K562 (cell line): Measurements from ENCODE around the gene CTSV. TPM values are rescaled to one million over a fixed set of nuclear protein-coding genes. Genes with fewer than 3 reads are reported as not detected.

Experiments
- ATAC-seq: fragments of 200-7000 bp; cut with Tn5 transposase; 3 replicates; pipeline ENCODE4 v1.9.1; 2020; ENCODE audit warnings: moderate library complexity
- BruUV-seq: library from RNA; stranded (reverse); fragments of 400-500 nt; replicated peaks from 2 replicates; lab custom pipeline; 2021; lab: Mats Ljungman, UMichigan
- CTCF ChIA-PET: fragments of 300-600 bp; formaldehyde crosslinking; extraction: SDS; loops from one replicate; lab custom pipeline; 2021; ENCODE audit warnings: low intra/inter-chr PET ratio; lab: Yijun Ruan, JAX
- POLR2A ChIA-PET: fragments of 300-600, 350-650 bp; sonication (Branson Sonifier 250); formaldehyde crosslinking; extraction: SDS; loops from one replicate; lab custom pipeline; 2021; ENCODE audit warnings: antibody characterized with exemption, inconsistent platforms; lab: Yijun Ruan, JAX
- DNase-seq, 4 experiments: peaks; one replicate each; pipeline versions ENCODE4 v3.0.0 to v3.0.0-alpha.2; 2011 to 2018; ENCODE audit warnings: low spot score in 3 of 4, mixed read lengths in 3 of 4; ENCODE audit errors: extremely low read depth in 1 of 4
- FAIRE-seq: peaks from 2 replicates; lab custom pipeline; 2011; peaks lifted over from hg19 to GRCh38; lab: Jason Lieb, UNC
- H2AFZ ChIP-seq: 2 replicates; pipeline ENCODE4 v1.6.0; 2011; ENCODE audit warnings: low read depth, low read length, control low read depth, inconsistent platforms
- H3K27ac ChIP-seq: fragments of 200-600 bp; 3 replicates; pipeline ENCODE4 v1.8.0; 2011; ENCODE audit warnings: low read depth, mild to moderate bottlenecking, control low read depth, inconsistent platforms, low read length, moderate library complexity, mixed read lengths; ENCODE audit errors: extremely low read depth
- H3K27me3 ChIP-seq, 2 experiments: fragments of 300-600 bp in 1 of 2; 2 replicates in 1 of 2; 3 replicates in 1 of 2; pipeline versions ENCODE4 v1.6.0 to v1.8.0; 2011; ENCODE audit warnings: inconsistent platforms in 2 of 2, low read length in 2 of 2, mild to moderate bottlenecking in 1 of 2, mixed read lengths in 1 of 2, moderate library complexity in 1 of 2; ENCODE audit not compliant: control insufficient read depth in 2 of 2, insufficient read depth in 2 of 2
- H3K36me3 ChIP-seq: fragments of 300-600 bp; 3 replicates; pipeline ENCODE4 v1.8.0; 2011; ENCODE audit warnings: mild to moderate bottlenecking, low read length, inconsistent platforms; ENCODE audit not compliant: control insufficient read depth, insufficient read depth
- H3K4me1 ChIP-seq, 2 experiments: fragments of 200-600 bp in 1 of 2; replicated peaks in 1 of 2; 2 replicates in 1 of 2; 3 replicates in 1 of 2; pipeline versions ENCODE4 v1.5.1 to v1.8.0; 2011; ENCODE audit warnings: inconsistent platforms in 2 of 2, low read length in 2 of 2, mild to moderate bottlenecking in 1 of 2, mixed read lengths in 1 of 2, moderate library complexity in 1 of 2; ENCODE audit not compliant: control insufficient read depth in 2 of 2, insufficient read depth in 2 of 2
- H3K4me2 ChIP-seq: 2 replicates; pipeline ENCODE4 v1.6.1; 2011; ENCODE audit warnings: low read length, control low read depth, inconsistent platforms, mixed read lengths; ENCODE audit not compliant: insufficient read depth
- H3K4me3 ChIP-seq: fragments of 200-600 bp; sonication (generic), shearing (Covaris generic); 2 replicates; pipeline ENCODE4 v1.5.1; 2016; ENCODE audit warnings: control low read depth, inconsistent platforms
- H3K79me2 ChIP-seq: fragments of 200-600 bp; 3 replicates; pipeline ENCODE4 v1.8.0; 2011; ENCODE audit warnings: low read length, inconsistent platforms; ENCODE audit not compliant: control insufficient read depth, insufficient read depth
- H3K9ac ChIP-seq, 2 experiments: 2 replicates each; pipeline versions ENCODE4 v1.6.0 to v1.6.1; 2011; ENCODE audit warnings: low read depth in 2 of 2, low read length in 2 of 2, control low read depth in 1 of 2, inconsistent platforms in 1 of 2, mild to moderate bottlenecking in 1 of 2, mixed read lengths in 1 of 2; ENCODE audit not compliant: insufficient read depth in 1 of 2
- H3K9me1 ChIP-seq: one replicate; pipeline ENCODE4 v1.6.0; 2011; ENCODE audit warnings: inconsistent platforms, mild to moderate bottlenecking, low read length, moderate library complexity; ENCODE audit not compliant: control insufficient read depth, insufficient read depth
- H3K9me3 ChIP-seq: replicated peaks from 2 replicates; pipeline ENCODE4 v1.5.1; 2011; ENCODE audit warnings: low read depth, low read length, inconsistent platforms; ENCODE audit not compliant: control insufficient read depth, insufficient read depth
- H4K20me1 ChIP-seq: replicated peaks from 2 replicates; pipeline ENCODE4 v1.6.1; 2011; ENCODE audit warnings: low read length, inconsistent platforms, mixed read lengths; ENCODE audit not compliant: control insufficient read depth, insufficient read depth
- PURB ChIP-seq: sonication (generic); formaldehyde crosslinking; IDR thresholded peaks from 2 replicates; pipeline ENCODE4 v1.9.0; 2021; ENCODE audit warnings: low read depth, mild to moderate bottlenecking, missing genetic modification reagents
- WGBS: fragments of 100-300 bp; shearing (Covaris generic); methylation state at CpG from one replicate; pipeline ENCODE4 v1.1.6; 2016; ENCODE audit warnings: low coverage, mixed read lengths; ENCODE audit not compliant: insufficient coverage; ENCODE audit errors: missing lambda C conversion rate; 5-methylcytosine and 5-hydroxymethylcytosine counted together
- in situ Hi-C: fragments of 300-500 bp; cut with MboI; formaldehyde crosslinking; loops from 4 replicates; pipeline ENCODE4 v1.15.0; 2018; ENCODE audit warnings: inconsistent platforms, mixed read lengths
- intact Hi-C: fragments of 100-400 bp; cut with micrococcal nuclease; formaldehyde crosslinking; loops from 2 replicates; pipeline ENCODE4 v1.14.2; 2022
- polyA plus RNA-seq, 8 experiments: library from polyadenylated mRNA; depleted of rRNA in 4 of 8; stranded (reverse) in 5 of 8; unstranded in 3 of 8; fragments of >200 nt; fragmentation: Nextera tagmentation in 2 of 8; fragmentation: Illumina TruSeq in 1 of 8; extraction: Ambion mirVana in 2 of 8; extraction: Trizol in 1 of 8; gene quantifications; 2 replicates each; pipeline versions ENCODE4 v1.2.1 to v1.2.3, GENCODE V29; 2011 to 2014; ENCODE audit warnings: inconsistent platforms in 1 of 8, missing spikeins in 1 of 8
- total RNA-seq, 7 experiments: library from RNA; depleted of rRNA in 6 of 7; stranded (reverse); fragments of >200 nt in 6 of 7; fragmentation: Illumina TruSeq in 2 of 7; extraction: Trizol in 2 of 7; gene quantifications; 2 replicates each; pipeline versions ENCODE4 v1.2.1 to v1.2.3, GENCODE V29; 2011 to 2021; ENCODE audit warnings: low replicate concordance in 1 of 7
- TF ChIP-seq, protein P1 (sequence below): fragments of 250-450 bp; sonication (Bioruptor Pico); IDR thresholded peaks from 2 replicates; pipeline ENCODE4 v1.9.0; 2021; ENCODE audit warnings: mild to moderate bottlenecking, inconsistent platforms
- TF ChIP-seq, protein P2 (sequence below): fragments of 250-450 bp; sonication (Bioruptor Pico); IDR thresholded peaks from 2 replicates; pipeline ENCODE4 v1.8.0; 2021; ENCODE audit warnings: moderate library complexity, mild to moderate bottlenecking, inconsistent platforms
- TF ChIP-seq, protein P3 (sequence below), 3 experiments: IDR thresholded peaks in 2 of 3; conservative IDR thresholded peaks in 1 of 3; 2 replicates each; pipeline ENCODE4 v1.5.1; 2011 to 2012; ENCODE audit warnings: low read length in 3 of 3, mild to moderate bottlenecking in 3 of 3, control low read depth in 2 of 3, improper control_type of control experiment in 1 of 3, inconsistent platforms in 1 of 3, low read depth in 1 of 3, mixed read lengths in 1 of 3, moderate library complexity in 1 of 3; ENCODE audit not compliant: insufficient read depth in 2 of 3

Gene CTSV
- total and polyA plus RNA-seq, 9 of the 15 experiments (the other 6 are each of a cell fraction or from before 2014, with no cell fraction given), result 0.06 to 0.39 (median 0.16) TPM; not detected in 3

DNA sequence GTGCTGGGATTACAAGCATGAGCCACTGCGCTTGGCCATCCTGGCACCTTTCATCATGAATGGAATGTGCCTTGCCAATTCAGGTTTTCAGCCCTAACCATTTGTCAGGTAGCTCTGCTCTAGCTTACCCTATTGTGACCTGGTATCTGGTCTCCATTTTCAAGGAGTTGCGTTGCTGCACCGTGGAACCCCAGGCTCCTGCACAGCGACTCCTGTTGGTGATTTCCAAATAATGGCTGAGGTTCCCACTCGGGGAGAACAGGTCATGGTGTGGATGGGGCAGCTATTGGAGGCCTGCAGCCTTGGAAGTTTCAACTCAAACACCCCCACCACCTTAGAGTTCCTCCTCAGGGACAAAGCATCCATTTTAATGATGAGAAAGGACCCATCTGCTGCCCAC, 18.7 kb upstream of the CTSV start:
- peak; percentile 78 for ATAC-seq
- Histone ChIP-seq H3K36me3 (no peaks in the 10 kb centered on the region), H3K27me3 (peaks cover 9 to 29% of the 10 kb centered on the region in 2 experiments), H3K27ac (no peak overlapping the region), H4K20me1 (no peaks in the 10 kb centered on the region), H2AFZ (no peak overlapping the region), H3K4me2 (no peak overlapping the region), H3K9me3 (no peaks in the 10 kb centered on the region), H3K79me2 (no peaks in the 10 kb centered on the region), H3K4me3 (no peak overlapping the region), H3K9ac (no peak overlapping the region), H3K4me1 (no peaks in the 10 kb centered on the region), H3K9me1 (no peaks in the 10 kb centered on the region)
- CTCF ChIA-PET, result no interaction called here
- BruUV-seq, result no TSS peak
- FAIRE-seq, result no peak
- POLR2A ChIA-PET, result no interaction called here
- intact Hi-C loops, result no loop called here
- WGBS, result 14% methylated on average over 5 of the region's 5 CpGs
- in situ Hi-C loops, result no loop called here
- DNase-seq, result peak; percentile 32 to 48 (median 38)
- TF ChIP-seq, protein P1, sequence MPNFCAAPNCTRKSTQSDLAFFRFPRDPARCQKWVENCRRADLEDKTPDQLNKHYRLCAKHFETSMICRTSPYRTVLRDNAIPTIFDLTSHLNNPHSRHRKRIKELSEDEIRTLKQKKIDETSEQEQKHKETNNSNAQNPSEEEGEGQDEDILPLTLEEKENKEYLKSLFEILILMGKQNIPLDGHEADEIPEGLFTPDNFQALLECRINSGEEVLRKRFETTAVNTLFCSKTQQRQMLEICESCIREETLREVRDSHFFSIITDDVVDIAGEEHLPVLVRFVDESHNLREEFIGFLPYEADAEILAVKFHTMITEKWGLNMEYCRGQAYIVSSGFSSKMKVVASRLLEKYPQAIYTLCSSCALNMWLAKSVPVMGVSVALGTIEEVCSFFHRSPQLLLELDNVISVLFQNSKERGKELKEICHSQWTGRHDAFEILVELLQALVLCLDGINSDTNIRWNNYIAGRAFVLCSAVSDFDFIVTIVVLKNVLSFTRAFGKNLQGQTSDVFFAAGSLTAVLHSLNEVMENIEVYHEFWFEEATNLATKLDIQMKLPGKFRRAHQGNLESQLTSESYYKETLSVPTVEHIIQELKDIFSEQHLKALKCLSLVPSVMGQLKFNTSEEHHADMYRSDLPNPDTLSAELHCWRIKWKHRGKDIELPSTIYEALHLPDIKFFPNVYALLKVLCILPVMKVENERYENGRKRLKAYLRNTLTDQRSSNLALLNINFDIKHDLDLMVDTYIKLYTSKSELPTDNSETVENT (CRISPR knock-in tag), result no peak
- TF ChIP-seq, protein P2, sequence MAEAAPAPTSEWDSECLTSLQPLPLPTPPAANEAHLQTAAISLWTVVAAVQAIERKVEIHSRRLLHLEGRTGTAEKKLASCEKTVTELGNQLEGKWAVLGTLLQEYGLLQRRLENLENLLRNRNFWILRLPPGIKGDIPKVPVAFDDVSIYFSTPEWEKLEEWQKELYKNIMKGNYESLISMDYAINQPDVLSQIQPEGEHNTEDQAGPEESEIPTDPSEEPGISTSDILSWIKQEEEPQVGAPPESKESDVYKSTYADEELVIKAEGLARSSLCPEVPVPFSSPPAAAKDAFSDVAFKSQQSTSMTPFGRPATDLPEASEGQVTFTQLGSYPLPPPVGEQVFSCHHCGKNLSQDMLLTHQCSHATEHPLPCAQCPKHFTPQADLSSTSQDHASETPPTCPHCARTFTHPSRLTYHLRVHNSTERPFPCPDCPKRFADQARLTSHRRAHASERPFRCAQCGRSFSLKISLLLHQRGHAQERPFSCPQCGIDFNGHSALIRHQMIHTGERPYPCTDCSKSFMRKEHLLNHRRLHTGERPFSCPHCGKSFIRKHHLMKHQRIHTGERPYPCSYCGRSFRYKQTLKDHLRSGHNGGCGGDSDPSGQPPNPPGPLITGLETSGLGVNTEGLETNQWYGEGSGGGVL, result no peak
- TF ChIP-seq, protein P3, sequence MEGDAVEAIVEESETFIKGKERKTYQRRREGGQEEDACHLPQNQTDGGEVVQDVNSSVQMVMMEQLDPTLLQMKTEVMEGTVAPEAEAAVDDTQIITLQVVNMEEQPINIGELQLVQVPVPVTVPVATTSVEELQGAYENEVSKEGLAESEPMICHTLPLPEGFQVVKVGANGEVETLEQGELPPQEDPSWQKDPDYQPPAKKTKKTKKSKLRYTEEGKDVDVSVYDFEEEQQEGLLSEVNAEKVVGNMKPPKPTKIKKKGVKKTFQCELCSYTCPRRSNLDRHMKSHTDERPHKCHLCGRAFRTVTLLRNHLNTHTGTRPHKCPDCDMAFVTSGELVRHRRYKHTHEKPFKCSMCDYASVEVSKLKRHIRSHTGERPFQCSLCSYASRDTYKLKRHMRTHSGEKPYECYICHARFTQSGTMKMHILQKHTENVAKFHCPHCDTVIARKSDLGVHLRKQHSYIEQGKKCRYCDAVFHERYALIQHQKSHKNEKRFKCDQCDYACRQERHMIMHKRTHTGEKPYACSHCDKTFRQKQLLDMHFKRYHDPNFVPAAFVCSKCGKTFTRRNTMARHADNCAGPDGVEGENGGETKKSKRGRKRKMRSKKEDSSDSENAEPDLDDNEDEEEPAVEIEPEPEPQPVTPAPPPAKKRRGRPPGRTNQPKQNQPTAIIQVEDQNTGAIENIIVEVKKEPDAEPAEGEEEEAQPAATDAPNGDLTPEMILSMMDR (IDR thresholded peaks at IDR 0.05 in 2 of 3, conservative IDR thresholded peaks at IDR 0.05 in 1 of 3; ENCODE audit: insufficient read depth in 2 of 3, low read depth in 1 of 3, low read length in 3 of 3), result peak; percentile 49 to 60 (median 51)
- TF ChIP-seq PURB (CRISPR knock-in tag), result no peak
